ENCODE results near the gene CYBRD1.

CYBRD1 gene

DNA sequence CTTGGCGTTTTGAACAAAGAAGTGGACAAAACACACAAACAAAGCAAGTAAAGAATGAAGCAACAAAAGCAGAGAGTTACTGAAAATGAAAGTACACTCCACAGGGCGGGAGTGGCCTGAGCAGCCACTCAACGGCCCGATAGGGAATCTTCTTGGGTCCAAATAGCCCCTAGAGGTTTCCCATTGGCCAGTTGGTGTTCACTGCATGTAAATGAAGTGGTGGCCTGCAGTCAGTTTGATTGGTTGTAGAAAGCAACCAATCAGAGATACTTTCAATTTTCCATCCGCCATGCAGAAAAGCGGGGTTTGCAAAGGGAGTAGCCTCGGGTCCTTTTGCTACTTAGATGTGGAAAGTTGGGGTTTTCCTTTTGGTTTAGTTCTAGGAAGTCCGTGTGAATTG lies 31.6 kb downstream of the CYBRD1 start:
- peak; percentile 90 for DNase-seq (ENCODE audit: low spot score)

DNA sequence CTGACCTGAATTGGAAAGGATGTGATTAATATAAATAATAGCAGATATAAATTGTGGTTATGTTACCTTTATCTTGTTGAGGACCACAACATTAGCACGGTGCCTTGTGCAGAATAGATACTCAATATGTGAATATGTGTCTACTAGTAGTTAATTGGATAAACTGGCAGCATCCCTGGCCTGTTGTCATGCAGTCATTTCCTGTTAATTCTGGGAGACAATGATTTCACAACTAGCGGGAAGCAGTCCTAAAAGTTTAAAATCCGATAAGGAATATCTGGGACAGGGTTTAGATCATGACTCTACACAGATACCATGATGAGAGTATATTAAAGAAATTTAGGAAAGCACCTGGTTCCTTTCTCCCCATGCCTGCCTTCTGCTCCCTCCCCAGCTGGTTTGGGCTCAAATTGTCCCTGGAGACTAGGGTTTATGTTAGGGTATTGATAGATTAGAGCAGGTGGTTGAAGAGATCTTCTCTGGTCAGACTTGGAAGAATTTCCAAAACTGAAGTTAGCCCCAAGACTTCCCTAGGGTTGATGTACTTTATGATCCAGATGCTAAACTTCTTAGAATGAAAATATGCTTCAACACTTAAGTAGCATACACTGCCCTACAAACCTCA lies 32.8 kb downstream of the CYBRD1 start:
- DNase-seq (ENCODE audit: low spot score), result no peak

DNA sequence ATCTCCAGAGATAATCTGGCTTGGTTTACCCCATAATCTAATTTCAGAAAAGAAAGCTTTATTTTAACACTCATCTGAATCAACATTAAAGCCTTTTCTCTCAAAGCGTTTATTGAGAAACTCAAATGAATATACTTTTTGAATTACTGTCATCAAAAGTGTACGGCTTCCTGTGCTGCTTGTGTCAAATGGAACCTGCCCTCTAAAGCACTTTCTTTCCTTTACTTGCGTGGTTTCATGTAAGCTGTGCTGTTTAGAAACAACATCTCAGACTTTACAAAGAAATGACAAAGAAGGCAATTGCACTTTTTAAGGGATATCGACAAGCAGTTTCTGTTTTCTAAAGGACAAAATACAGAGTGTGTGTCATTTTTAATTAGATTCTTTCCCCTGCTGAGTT lies 35.1 kb downstream of the CYBRD1 start:
- no peak for DNase-seq (ENCODE audit: low spot score)

DNA sequence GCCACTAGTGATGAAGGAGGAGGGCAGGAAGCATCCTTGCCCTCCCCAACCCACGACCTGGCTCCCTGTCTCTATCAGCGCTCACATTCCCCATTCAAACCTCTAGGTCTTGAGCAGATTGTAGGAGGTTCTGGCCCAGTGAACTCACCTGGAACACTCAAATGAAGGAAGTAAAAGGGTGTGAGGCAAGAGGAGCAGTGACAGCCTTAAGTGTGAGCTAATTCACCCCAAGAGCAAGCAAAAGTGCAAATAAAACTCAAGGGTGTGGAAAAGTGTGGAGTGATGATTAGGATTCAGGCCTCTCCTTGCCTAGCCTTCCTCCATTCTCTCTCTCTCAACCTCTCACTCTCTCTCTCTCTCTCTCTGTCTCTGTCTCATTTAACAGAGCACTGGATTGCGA lies 41.0 kb downstream of the CYBRD1 start:
- DNase-seq (ENCODE audit: low spot score), result no peak

DNA sequence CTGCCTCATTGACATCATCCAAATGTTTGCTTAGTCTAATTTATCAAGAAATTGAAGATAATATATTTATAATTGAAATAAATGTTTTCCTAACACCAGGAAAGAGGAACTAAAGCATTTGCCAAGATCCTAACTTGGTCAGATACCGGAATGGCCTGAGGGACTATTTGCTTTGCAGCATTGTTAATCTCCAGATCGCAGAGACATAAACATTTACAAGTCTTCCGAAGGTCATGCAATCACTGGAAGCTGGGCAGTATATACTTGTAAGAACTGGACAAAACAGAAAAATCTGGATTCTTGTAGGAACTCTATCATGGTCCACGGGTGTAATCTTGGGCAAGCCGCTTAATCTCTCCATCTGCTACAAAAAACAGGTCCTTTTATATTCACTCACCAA lies 42.2 kb downstream of the CYBRD1 start:
- DNase-seq (ENCODE audit: low spot score), result no peak

DNA sequence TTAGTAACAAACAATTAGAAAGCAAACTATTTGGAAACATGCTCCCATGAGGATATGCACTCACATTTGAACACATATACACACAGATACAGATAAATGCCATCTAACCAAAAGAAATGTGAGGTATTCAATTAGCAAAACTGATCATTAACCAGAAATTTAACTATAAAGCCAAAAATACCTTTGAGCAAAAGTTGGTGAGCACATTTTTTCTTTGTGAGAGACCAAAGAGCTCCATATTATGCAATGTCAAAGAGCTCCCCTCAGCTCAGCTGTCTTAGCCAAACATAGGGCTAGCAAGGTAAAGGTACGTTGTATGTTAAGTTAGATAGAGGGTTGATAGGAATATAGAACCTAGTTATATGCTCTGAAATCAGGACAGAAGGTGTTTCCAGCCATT lies 43.8 kb downstream of the CYBRD1 start:
- DNase-seq (ENCODE audit: low spot score), result no peak

DNA sequence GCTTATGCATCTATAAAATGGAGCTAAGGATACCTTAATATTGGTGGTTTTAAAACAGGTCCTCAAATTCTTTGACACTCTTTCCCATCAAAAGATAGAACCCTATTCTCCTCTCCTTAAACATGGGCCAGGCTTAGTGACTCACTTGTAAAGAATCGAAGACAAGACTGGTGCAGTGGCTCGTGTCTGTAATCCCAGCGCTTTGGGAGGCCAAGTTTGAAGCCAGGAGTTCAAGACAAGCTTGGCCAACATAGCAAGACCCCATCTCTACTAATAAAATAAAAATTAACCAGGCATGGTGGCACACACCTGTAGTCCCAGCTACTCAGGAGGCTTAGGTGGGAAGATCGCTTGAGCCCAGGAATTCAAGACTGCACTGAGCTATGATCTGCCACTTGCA lies 44.5 kb downstream of the CYBRD1 start:
- no peak for DNase-seq (ENCODE audit: low spot score)

DNA sequence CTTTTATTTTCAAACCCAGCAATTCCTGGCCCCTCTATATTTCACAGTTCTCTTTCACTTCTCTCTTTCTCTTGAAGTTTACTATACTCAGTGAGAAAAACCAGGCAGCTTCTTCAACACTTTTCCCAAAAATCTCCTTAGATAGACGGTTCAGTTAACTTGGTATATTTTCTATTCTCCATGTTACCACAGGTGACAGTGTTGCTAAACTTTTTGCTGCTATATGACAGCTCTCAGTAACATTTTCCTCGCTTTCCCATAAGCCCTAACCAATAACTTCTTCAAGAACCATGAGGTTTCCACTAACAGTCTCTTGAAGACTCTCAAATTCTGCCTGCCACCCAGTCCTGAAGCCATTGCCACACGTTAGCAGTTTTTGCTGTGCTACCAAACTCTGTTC lies 45.8 kb downstream of the CYBRD1 start:
- no peak for DNase-seq (ENCODE audit: low spot score)

DNA sequence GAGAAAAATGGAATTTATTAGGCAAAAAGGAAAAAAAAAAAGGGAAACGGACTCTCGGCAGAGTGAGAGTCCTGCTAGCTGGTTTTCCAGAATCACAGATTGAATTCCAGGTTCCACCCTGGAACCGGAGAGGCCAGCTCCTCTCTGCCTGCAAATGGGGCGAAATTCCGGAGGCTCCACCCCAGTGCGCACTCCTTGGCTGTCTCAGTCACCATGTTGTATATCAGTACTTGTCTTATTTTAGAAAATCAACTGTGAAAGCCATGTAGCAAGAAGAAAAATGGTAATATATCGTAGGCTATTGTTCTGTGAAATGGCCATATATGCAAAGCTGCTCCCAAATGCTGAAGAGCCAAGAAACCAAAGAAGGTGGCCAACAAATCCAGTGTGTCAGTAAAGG lies 49.4 kb downstream of the CYBRD1 start:
- DNase-seq (ENCODE audit: low spot score), result no peak

DNA sequence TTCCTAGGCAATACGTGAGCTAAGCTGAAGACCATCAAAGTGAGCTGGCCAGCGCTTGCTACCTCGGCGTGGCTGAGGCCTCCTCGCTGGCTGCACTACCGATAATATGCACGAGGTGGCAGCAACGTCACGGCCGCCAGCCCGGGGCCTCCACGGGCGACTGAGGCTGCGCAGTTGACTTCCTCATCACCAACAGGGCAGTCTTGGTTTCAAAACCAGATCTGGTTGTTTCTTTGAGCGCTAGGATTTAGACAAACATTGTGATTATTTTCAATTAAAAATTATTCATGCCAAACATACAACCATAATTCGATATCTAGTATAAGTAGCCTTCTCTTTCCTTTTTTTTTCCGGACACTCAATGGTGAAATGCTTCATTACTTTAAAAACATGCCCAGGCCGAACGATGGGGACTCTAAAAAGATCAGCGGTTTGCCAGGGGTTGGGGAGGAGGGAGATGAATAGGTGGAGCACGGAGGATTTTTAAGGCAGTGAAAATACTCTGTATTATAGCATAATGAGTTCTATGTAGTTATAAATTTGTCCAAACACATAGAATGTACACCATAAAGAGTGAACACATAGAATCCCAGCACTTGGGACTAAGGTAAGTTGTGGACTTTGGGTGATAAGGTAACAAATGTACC lies 52.0 kb downstream of the CYBRD1 start:
- DNase-seq (ENCODE audit: low spot score), result peak; percentile 67

DNA sequence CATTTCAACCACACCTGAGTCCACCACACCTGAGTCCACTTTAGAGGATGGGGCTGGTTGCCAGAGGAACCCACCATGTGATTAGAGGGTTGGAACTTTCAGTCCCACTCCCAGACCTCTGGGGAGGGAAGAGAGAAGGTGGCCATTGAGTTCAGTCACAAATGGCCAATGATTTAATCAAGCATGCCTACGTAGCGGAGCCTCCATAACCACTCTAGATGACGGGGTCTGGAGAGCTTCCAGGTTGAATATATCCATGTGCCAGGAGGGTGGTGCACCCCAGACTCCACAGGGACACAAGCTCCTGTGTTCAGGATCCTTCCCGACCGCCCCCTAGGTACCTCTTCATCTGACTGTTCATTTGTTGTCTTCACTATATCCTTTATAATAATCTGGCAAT lies 53.3 kb downstream of the CYBRD1 start:
- no peak for DNase-seq (ENCODE audit: low spot score)

DNA sequence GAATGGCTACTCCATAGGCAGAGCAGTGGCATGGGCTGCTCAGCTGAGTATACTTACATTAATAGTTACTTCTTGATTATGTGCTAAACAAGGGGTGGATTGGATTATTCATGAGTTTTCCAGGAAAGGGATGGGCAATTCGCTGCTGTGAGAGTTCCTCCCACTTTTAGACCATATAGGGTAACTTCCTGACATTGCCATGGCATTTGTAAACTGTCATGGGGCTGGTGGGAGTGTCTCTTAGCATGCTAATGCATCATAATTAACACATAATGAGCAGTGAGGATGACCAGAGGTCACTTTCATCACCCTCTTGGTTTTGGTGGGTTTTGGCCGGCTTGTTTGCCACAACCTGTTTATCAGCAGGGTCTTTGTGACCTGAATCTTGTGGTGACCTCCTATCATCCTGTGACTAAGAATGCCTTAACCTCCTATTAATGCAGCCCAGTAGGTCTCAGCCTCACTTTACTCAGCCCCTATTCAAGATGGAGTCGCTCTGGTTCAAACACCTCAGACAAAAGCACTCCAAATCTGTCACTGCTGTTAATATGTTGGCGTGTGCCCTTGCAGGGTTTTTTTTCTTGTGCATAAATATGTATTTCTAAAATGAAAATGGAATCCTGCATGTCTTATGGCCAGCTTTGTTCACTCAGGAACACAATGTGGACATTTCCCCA lies 56.0 kb downstream of the CYBRD1 start:
- DNase-seq (ENCODE audit: low spot score), result no peak

DNA sequence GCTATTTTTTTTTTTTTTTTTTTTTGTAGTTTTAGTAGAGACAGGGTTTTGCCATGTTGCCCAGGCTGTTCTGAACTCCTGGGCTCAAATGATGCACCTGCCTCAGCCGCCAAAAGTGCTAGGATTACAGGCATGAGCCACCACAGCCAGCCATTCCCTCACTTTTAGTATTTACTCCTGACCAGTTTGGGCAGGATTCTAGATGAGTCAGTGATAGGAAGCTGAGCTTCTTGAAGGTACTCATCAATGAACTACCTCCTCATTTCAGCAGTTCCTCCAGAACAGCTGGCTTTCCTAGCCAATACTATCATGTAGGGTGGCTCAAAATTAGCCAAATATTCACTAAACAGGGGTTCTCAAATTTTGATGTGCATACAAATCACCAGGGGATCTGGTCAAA lies 57.2 kb downstream of the CYBRD1 start:
- DNase-seq (ENCODE audit: low spot score), result no peak

DNA sequence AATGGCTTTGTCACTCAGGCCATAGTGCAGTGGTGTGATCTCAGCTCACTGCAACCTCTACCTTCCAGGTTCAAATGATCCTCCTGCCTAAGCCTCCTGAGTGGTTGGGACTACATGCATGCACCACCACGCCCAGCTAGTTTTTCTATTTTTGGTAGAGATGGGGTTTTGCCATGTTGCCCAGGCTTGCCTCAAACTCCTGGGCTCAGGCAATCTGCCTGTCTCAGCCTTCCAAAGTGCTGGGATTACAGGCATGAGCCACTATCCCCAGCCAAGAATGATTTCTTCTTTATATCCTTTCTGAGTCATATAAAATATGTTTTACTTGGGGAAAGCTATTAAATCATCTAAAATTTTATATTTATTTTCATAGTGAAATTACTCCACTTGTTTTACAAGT lies 61.3 kb downstream of the CYBRD1 start:
- no peak for DNase-seq (ENCODE audit: low spot score)

DNA sequence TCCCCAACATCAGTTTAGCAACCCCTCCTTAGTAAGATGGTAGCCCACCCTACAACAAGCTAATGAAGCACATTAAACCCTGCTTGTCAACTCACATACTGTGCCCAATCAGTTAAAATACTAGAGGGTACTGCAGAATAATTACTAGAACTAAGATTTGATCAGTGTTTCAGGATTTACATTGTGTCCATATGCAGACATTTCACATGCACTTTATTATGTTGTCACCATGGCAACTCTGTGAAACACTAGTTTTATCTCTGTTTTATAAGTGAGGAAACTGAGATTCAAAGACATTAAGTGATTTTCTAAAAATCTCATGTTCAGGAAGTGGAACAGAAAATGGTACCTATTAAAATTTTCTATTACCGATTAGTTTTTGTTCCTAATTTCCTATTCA lies 61.7 kb downstream of the CYBRD1 start:
- DNase-seq (ENCODE audit: low spot score), result no peak

DNA sequence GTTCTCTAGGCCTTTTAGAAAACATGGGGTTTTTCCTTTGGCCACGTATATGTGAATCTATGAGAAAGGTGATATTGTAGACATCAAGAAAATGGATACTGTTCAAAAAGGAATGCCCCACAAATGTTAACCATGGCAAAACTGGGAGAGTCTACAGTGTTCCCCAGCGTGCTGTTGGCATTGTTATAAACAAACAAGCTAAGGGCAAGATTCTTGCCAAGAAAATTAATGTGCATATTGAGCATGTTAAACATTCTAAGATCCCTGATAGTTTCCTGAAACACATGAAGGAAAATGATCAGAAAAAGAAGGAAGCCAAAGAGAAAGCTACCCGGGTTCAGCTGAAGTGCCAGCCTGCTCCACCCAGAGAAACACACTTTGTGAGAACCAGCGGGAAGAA lies 64.9 kb downstream of the CYBRD1 start:
- no peak for DNase-seq (ENCODE audit: low spot score)

DNA sequence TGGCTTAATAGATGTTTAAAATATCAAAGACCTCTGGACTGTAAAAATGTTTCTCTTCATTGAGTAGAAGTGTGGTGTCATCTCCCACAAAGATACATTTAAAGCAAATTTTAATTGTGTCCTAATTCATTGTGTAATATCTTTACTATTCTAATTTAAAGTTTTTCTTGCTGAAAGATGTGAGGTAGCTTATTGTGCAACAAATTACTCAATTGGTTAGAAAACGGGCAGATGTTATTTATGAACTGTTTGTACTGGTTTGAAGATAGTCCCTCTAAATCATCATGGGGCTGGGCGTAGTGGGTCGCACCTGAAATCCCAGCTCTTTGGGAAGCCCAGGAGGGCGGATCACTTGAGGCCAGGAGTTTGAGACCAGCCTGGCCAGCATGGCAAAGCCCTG lies 65.3 kb downstream of the CYBRD1 start:
- no peak for DNase-seq (ENCODE audit: low spot score)

DNA sequence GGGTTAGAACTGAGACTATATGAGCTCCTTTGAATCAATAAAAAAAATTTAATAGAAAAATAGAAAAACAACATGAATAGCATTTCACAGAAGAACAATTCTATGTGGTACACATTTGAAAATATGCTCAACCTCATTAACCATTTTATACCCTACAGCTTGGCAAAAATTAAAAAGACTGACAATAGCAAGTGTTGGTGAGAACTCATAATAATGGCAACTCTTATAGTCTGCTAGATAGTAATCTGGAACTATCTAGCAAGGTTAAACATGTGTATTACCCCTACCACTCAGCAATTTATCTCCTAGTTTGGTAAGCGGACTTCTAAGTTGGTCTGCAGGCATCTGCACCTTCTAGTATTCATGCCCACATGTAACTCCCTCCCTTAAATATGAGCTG lies 67.8 kb downstream of the CYBRD1 start:
- DNase-seq (ENCODE audit: low spot score), result no peak

DNA sequence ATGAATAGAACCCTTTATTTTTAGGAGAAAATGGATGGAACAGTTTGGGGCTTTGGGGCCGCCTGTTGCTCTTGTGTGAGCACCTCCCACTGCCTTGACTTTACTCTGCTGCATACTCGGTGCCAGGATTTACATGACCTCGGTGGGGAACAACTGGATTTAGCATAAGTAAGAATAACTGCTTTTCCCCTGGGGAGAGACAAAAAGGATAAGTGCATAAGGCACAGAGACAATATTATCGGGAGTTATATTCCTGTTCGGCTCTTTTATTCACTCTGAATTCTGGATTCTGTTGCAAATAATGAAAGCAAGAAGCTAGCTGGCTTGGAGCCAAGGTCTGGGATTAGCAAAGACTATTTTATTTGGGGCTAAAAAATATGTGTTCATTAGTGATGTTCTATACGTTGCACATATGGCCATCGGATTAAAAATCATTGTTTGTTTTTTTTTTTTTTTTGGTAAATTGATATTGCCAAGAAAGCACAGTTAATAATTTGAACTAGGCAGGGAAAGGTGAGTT lies 69.8 kb downstream of the CYBRD1 start:
- no peak for DNase-seq (ENCODE audit: low spot score)

DNA sequence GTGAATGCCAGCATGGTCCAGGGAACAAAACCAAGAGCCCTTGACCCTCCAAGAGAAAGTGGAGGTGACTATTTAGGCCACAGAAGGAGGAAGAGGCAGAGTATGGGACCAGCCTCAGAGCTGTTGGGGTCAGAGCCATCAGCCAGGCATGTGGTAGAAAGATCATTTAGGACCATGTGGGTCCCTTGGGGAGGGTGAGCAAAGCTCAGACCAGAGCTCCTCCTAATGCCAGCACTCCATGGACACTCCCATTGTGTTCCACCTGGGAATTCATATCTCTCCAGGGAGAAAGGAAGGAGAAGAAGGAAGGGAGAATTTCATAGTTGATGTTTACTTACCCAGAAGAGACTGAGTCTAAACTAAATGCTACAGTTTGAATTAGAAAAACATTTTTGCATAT lies 73.2 kb downstream of the CYBRD1 start:
- no peak for DNase-seq (ENCODE audit: low spot score)

DNA sequence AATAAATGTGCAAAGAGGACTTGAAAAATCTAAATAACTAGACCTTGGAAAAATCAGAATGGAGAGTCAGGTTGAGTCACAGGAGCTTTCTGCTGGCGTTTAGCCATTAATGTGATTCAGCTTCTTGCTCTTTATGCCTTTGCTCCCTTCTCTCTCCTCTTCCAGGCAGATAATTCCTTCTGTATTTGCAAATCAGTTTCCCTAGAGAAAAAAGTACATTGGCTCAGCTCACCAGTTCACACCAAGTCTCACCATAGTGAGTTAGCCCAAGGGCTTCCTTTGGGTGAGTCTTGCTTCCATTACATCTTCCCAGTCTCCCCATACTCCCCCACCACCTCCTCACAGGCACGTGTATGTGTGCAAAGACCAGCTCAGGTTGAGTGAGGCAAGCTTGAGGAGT lies 73.6 kb downstream of the CYBRD1 start:
- no peak for DNase-seq (ENCODE audit: low spot score)

DNA sequence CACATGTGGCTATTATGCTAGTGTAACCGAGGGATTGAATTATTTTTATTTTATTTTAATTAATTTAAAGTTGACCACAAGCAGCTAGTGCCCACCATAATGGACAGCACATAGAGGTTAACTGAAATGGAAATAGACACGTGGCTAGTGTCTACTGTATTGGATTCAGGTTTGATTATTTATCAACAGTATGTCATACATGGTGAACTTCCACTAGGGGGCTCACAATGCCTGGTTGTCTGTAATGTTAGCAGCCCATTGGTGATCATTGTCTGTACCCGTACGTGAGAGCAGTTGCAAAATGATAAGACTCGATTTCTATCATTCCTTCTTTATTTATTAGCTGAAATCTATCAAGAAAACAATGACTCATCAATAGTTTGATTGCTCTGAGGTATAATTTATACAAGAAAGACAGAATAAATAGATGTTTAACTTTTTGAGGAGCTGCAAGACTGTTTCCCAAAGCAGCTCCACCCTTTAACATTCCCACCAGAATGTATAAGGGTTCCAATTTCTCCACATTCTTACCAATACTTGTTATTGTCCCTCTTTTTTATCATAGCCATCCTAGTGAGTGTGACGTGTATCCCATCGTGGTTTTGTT lies 76.5 kb downstream of the CYBRD1 start:
- DNase-seq (ENCODE audit: low spot score), result peak; percentile 87

DNA sequence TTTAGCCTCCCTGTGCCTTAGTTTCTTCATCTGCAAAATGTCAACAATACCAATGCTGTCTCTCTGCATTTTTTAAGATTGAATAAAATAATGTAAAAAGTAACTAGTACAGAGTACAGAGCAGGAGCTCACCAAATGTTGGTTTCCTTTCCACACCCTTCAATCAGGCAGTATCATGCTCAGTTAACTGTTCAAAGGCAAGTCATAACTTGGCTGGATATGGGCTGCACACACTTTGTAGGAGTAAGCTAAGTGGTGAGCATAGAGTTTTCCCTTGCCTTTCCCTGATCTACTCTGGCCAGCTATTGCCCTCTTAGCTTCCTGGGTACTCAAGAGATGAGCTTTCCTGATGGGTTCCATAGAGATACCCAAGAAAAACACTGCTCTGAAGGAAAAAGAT lies 77.9 kb downstream of the CYBRD1 start:
- DNase-seq (ENCODE audit: low spot score), result no peak
